WI38 (cell line): ENCODE measurements around the gene PKNOX1.
"Not testable (repeated sequence)": the region's sequence is repeated elsewhere in the genome, so short reads cannot be mapped to it uniquely, and the experiment has no call there.

Experiments
- H3K4me3 ChIP-seq: 2 replicates; pipeline ENCODE4 v1.5.1; 2011; ENCODE audit warnings: low read depth, mild to moderate bottlenecking, control low read depth, low read length
- TF ChIP-seq, protein P1 (sequence below): IDR thresholded peaks from 2 replicates; pipeline ENCODE4 v1.5.1; 2012; ENCODE audit warnings: low read depth, mild to moderate bottlenecking, control low read depth, low read length

PKNOX1 gene

GRCh38 chr21:43025636-43026180, 51.3 kb downstream of the PKNOX1 start:
- TF ChIP-seq, protein P1, sequence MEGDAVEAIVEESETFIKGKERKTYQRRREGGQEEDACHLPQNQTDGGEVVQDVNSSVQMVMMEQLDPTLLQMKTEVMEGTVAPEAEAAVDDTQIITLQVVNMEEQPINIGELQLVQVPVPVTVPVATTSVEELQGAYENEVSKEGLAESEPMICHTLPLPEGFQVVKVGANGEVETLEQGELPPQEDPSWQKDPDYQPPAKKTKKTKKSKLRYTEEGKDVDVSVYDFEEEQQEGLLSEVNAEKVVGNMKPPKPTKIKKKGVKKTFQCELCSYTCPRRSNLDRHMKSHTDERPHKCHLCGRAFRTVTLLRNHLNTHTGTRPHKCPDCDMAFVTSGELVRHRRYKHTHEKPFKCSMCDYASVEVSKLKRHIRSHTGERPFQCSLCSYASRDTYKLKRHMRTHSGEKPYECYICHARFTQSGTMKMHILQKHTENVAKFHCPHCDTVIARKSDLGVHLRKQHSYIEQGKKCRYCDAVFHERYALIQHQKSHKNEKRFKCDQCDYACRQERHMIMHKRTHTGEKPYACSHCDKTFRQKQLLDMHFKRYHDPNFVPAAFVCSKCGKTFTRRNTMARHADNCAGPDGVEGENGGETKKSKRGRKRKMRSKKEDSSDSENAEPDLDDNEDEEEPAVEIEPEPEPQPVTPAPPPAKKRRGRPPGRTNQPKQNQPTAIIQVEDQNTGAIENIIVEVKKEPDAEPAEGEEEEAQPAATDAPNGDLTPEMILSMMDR = no peak
- H3K4me3 ChIP-seq = no peak overlapping the region

GRCh38 chr21:43027846-43028731, 53.7 kb downstream of the PKNOX1 start:
- H3K4me3 ChIP-seq = no peak overlapping the region
- TF ChIP-seq, protein P1 = no peak

DNA sequence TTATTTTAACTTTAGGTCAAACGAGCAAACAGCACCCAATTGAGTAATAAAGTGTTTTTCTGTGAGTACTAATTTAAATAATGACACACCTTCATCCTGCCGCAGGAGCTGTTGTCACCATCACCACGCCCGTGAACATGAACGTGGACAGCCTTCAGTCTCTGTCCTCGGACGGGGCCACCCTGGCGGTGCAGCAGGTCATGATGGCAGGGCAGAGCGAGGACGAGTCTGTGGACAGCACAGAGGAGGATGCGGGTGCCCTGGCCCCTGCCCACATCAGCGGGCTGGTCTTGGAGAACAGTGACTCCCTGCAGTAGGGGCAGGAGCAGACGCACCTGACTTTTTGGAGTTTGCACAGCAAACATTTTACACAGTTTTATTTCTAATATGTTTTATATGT, 55.4 kb downstream of the PKNOX1 start:
- TF ChIP-seq, protein P1 = no peak
- no peak overlapping the region for H3K4me3 ChIP-seq

- TF ChIP-seq, protein P1 = no peak
- H3K4me3 ChIP-seq = no peak overlapping the region
Observed at GRCh38 chr21:43031121-43031619, 56.8 kb downstream of the PKNOX1 start.

DNA sequence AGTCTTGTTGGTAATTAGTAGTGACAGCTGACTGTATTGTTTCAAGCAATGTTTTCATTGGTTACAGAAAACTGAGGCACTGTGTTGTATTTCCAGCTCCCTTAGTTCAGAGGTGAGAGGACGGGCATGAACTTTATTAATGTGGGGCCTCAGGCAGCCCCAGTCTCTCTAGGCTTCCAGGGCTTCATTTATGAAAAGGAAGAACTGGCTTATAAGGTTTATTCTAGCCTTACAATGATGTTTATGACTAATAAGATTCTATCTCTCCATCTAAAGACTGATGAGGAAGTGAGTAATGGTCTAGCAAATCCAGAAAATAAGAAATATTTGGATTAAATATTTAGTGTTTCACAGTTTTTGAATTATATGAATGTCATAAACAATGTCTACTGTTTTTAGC, 59.7 kb downstream of the PKNOX1 start:
- H3K4me3 ChIP-seq = no peak overlapping the region
- TF ChIP-seq, protein P1 = no peak

DNA sequence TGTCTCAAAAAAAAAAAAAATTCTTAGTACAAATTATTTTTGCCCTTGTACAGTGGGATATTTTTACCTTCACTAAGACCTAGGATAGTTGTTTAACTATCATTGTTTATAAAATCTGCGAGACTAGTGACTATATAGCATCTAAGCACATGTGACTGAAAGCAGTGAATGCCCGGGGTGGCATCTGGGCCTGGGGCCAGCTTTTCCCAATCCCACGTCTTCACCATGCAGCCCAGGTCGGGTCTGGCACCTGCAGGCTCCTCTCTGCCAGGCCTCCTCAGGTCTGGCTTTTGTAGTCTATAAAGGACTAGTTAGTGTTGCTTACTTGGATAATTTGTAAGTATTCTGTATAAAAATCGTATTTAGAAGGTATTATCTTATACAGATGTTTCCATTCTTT, 60.5 kb downstream of the PKNOX1 start:
- no peak overlapping the region for H3K4me3 ChIP-seq
- TF ChIP-seq, protein P1 = no peak

- H3K4me3 ChIP-seq = not testable (repeated sequence)
Observed at GRCh38 chr21:43036889-43037288, 62.5 kb downstream of the PKNOX1 start.

DNA sequence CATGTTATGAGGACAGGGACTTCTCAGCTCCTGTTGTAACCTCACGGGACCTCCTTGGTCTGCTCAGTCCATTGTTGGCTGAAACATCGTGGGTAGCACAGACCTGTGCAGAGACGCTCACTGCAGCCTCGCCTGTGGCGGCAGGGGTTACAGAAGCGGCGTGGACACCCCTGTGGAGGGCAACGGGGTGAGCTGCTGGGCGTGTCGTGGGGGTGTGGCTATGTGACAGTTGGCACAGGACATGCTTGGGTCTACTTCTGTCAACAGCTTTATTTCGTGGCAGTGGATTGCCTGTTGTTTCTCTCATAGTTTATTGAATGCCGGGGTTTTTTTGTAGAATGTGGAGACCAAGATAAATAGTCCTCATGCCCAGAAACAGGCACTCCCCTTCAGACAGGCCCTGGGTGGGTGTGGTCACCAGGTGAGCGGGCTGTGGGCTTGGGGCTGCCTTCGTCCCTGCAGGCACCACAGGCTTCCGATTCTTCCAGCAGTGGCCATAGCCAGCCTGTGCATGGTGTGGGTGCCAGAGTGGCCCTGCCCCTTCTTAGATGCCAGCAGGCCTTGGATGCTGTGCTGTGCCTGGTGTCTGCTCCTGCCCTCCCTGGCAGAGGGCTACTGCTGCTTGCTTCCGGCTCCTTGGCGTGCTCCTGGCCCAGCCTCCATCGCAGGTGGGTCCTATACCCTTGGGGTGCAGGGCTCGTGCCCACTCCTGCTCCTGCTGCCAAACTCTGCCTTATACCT, 63.7 kb downstream of the PKNOX1 start:
- H3K4me3 ChIP-seq = not testable (repeated sequence)

GRCh38 chr21:43038659-43039044, 64.3 kb downstream of the PKNOX1 start:
- H3K4me3 ChIP-seq = not testable (repeated sequence)

- not testable (repeated sequence) for H3K4me3 ChIP-seq
Observed at GRCh38 chr21:43042169-43042568, 67.8 kb downstream of the PKNOX1 start.

- not testable (repeated sequence) for H3K4me3 ChIP-seq
Observed at GRCh38 chr21:43043291-43043690, 68.9 kb downstream of the PKNOX1 start.

GRCh38 chr21:43044547-43044946, 70.2 kb downstream of the PKNOX1 start:
- not testable (repeated sequence) for H3K4me3 ChIP-seq
